GM13976 (cell line): ENCODE results near the gene NNMT.

ENCODE experiments used
- DNase-seq: peaks from one replicate; pipeline ENCODE4 v3.0.0; 2012; ENCODE audit warnings: low spot score
- CTCF ChIP-seq: IDR thresholded peaks from 2 replicates; pipeline ENCODE4 v1.5.1; 2012; ENCODE audit warnings: borderline replicate concordance, mild to moderate bottlenecking; ENCODE audit not compliant: insufficient read depth; ENCODE audit errors: extremely low read depth, missing control alignments, control extremely low read depth
- in situ Hi-C: fragments of 300-500 bp; cut with MboI; formaldehyde crosslinking; loops from one replicate; pipeline ENCODE4 v1.12.0; 2022; ENCODE audit warnings: low sequenced_read_pairs, mixed read lengths, inconsistent platforms; ENCODE audit not compliant: unreplicated experiment

The NNMT gene

GRCh38 chr11:114282488-114282887 lies 13.7 kb upstream of the NNMT start:
- in situ Hi-C loops: no loop called here
- no peak for DNase-seq
- TF ChIP-seq CTCF: no peak

- in situ Hi-C loops: no loop called here
- no peak for DNase-seq
- no peak for TF ChIP-seq CTCF
Measured at GRCh38 chr11:114283422-114283821, 12.8 kb upstream of the NNMT start.

GRCh38 chr11:114284021-114284420 lies 12.2 kb upstream of the NNMT start:
- no peak for TF ChIP-seq CTCF
- in situ Hi-C loops: no loop called here
- DNase-seq: no peak

- DNase-seq: no peak
- no peak for TF ChIP-seq CTCF
- in situ Hi-C loops: no loop called here
Measured at GRCh38 chr11:114284914-114285313, 11.3 kb upstream of the NNMT start.

- no peak for DNase-seq
- no peak for TF ChIP-seq CTCF
- in situ Hi-C loops: no loop called here
Measured at GRCh38 chr11:114285599-114285998, 10.6 kb upstream of the NNMT start.

GRCh38 chr11:114286229-114286628 lies 10.0 kb upstream of the NNMT start:
- in situ Hi-C loops: no loop called here
- TF ChIP-seq CTCF: no peak
- no peak for DNase-seq

GRCh38 chr11:114287154-114287553 lies 9.0 kb upstream of the NNMT start:
- no peak for TF ChIP-seq CTCF
- no peak for DNase-seq
- in situ Hi-C loops: no loop called here
